ENCODE measurements around the gene ATRNL1. TPM values are rescaled to one million over a fixed set of nuclear protein-coding genes. Genes with fewer than 3 reads are reported as not detected.

Gene ATRNL1
- total RNA-seq, 1 donor from 2014 or later = 11.4 TPM

DNA sequence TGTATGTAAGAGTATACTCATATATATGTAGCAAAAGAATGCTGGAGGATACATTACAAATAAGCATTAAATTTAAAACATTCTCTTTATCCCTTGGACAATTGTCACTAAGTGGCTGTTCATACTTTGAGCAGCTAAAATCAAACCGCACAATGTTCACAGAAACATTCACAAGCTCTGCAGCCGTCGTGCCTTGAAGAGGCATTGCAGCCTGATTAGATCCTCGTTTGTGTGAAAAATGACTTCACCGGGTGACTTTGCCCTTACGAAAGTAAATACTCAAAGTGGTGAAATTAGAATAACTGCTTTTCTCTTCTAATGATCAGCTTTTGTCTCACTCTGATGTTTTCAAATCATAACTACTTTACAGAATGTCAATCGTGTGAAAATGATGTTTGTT is 860.8 kb downstream of the ATRNL1 start:
- DNase-seq (ENCODE audit: low read depth) = no peak
- Histone ChIP-seq H3K4me3 (ENCODE audit: low read depth, low read length) (no peak overlapping the region), H3K27me3 (ENCODE audit: control insufficient read depth, insufficient read depth, low read length) (no peaks in the 10 kb centered on the region), H3K36me3 (ENCODE audit: control insufficient read depth, insufficient read depth, low read length) (no peaks in the 10 kb centered on the region)
- TF ChIP-seq, protein P1, sequence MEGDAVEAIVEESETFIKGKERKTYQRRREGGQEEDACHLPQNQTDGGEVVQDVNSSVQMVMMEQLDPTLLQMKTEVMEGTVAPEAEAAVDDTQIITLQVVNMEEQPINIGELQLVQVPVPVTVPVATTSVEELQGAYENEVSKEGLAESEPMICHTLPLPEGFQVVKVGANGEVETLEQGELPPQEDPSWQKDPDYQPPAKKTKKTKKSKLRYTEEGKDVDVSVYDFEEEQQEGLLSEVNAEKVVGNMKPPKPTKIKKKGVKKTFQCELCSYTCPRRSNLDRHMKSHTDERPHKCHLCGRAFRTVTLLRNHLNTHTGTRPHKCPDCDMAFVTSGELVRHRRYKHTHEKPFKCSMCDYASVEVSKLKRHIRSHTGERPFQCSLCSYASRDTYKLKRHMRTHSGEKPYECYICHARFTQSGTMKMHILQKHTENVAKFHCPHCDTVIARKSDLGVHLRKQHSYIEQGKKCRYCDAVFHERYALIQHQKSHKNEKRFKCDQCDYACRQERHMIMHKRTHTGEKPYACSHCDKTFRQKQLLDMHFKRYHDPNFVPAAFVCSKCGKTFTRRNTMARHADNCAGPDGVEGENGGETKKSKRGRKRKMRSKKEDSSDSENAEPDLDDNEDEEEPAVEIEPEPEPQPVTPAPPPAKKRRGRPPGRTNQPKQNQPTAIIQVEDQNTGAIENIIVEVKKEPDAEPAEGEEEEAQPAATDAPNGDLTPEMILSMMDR (IDR thresholded peaks at IDR 0.05; ENCODE audit: insufficient read depth, low read length, poor library complexity, severe bottlenecking) = no peak

- no peak overlapping the region for H3K4me3 ChIP-seq (ENCODE audit: low read depth, low read length)
- TF ChIP-seq, protein P1 (IDR thresholded peaks at IDR 0.05; ENCODE audit: insufficient read depth, low read length, poor library complexity, severe bottlenecking) = no peak
- no peak for DNase-seq (ENCODE audit: low read depth)
Measured at GRCh38 chr10:115956225-115957011, 863.3 kb downstream of the ATRNL1 start.

GRCh38 chr10:115957012-115957399 is 863.8 kb downstream of the ATRNL1 start:
- no peaks in the 10 kb centered on the region for H3K36me3 ChIP-seq (ENCODE audit: control insufficient read depth, insufficient read depth, low read length)
- no peak overlapping the region for H3K4me3 ChIP-seq (ENCODE audit: low read depth, low read length)
- TF ChIP-seq, protein P1 (IDR thresholded peaks at IDR 0.05; ENCODE audit: insufficient read depth, low read length, poor library complexity, severe bottlenecking) = no peak
- no peaks in the 10 kb centered on the region for H3K27me3 ChIP-seq (ENCODE audit: control insufficient read depth, insufficient read depth, low read length)
- no peak for DNase-seq (ENCODE audit: low read depth)

More at GRCh38 chr10:115956225-115957011, 863.3 kb downstream of the ATRNL1 start:
- no peaks in the 10 kb centered on the region for H3K36me3 ChIP-seq (ENCODE audit: control insufficient read depth, insufficient read depth, low read length)
- no peaks in the 10 kb centered on the region for H3K27me3 ChIP-seq (ENCODE audit: control insufficient read depth, insufficient read depth, low read length)

DNA sequence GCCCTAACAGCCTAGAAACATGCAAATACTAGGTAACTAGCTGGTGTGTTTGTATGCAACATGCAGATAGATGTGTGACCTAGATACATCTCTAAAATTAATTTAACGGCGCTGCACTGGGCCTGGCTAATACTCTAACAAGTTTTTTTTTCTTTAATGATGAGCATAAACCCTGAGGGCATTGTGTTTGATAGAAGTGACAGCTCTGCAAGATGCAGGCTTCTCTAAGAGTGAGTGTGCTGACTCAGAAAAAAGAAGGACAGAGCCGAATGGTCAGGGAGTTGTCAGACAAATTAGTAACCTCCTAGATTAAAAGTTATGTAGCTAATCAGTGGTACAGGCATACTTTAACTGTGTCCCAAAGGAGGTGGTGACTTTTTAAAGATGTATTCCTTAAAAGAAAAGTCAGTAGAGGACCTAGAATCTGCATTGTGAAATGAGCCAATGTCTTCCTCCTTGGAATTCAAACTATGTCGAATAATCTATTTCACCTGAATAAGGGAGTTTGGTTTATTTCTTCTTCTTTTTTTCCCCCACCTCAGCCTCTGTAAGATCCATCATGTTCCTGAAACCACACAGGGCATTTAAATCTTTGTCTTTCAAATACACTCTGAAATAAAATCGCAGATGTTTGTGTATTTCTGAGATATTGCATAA is 864.7 kb downstream of the ATRNL1 start:
- Histone ChIP-seq H3K36me3 (ENCODE audit: control insufficient read depth, insufficient read depth, low read length) (no peaks in the 10 kb centered on the region), H3K4me3 (ENCODE audit: low read depth, low read length) (no peak overlapping the region), H3K27me3 (ENCODE audit: control insufficient read depth, insufficient read depth, low read length) (no peaks in the 10 kb centered on the region)
- TF ChIP-seq, protein P1 (IDR thresholded peaks at IDR 0.05; ENCODE audit: insufficient read depth, low read length, poor library complexity, severe bottlenecking) = no peak
- no peak for DNase-seq (ENCODE audit: low read depth)

GRCh38 chr10:115963848-115964247 is 870.7 kb downstream of the ATRNL1 start:
- DNase-seq (ENCODE audit: low read depth) = no peak
- TF ChIP-seq, protein P1 (IDR thresholded peaks at IDR 0.05; ENCODE audit: insufficient read depth, low read length, poor library complexity, severe bottlenecking) = peak; percentile 60
- Histone ChIP-seq H3K27me3 (ENCODE audit: control insufficient read depth, insufficient read depth, low read length) (no peaks in the 10 kb centered on the region), H3K4me3 (ENCODE audit: low read depth, low read length) (no peak overlapping the region), H3K36me3 (ENCODE audit: control insufficient read depth, insufficient read depth, low read length) (no peaks in the 10 kb centered on the region)
